Ureter (tissue), 1 donor: Measurements from ENCODE around the gene SLC13A2. TPM values are rescaled to one million over a fixed set of nuclear protein-coding genes. Genes with fewer than 3 reads are reported as not detected.
"Not testable (repeated sequence)": the region's sequence is repeated elsewhere in the genome, so short reads cannot be mapped to it uniquely, and the experiment has no call there.

Experiments
- DNase-seq: peaks from one replicate; pipeline ENCODE4 v3.0.0-alpha.2; 2020; ENCODE audit warnings: low spot score
- total RNA-seq: library from RNA; stranded (reverse); gene quantifications from one replicate; pipeline ENCODE4 v1.2.4, GENCODE V29; 2023
- donor health status: DM: yes; HTN: yes; CAD: no.

Gene SLC13A2, protein sequence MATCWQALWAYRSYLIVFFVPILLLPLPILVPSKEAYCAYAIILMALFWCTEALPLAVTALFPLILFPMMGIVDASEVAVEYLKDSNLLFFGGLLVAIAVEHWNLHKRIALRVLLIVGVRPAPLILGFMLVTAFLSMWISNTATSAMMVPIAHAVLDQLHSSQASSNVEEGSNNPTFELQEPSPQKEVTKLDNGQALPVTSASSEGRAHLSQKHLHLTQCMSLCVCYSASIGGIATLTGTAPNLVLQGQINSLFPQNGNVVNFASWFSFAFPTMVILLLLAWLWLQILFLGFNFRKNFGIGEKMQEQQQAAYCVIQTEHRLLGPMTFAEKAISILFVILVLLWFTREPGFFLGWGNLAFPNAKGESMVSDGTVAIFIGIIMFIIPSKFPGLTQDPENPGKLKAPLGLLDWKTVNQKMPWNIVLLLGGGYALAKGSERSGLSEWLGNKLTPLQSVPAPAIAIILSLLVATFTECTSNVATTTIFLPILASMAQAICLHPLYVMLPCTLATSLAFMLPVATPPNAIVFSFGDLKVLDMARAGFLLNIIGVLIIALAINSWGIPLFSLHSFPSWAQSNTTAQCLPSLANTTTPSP
- total RNA-seq: 0.62 TPM

DNA sequence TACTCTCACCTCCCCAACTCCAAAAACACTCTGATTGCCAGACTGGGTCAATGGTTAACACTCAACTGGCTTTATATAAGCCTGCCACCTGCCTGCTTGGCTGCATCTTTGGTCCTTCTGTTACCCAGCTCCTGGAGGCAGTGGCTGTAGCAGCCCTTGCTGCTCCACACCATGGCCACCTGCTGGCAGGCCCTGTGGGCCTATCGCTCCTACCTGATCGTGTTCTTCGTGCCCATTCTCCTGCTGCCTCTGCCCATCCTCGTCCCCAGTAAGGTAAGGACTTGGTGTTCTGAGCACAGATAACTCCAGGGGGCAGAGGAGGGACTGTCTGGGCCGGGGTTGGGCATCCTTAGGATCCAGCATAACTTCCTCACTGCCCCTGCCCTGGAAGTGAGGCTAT, at the start of gene SLC13A2:
Gene SLC13A2, plus strand, starts transcription at position 103 of the 400 bp plus-strand sequence. Its CDS starts 69 bp downstream, at position 172.
- DNase-seq: no peak

DNA sequence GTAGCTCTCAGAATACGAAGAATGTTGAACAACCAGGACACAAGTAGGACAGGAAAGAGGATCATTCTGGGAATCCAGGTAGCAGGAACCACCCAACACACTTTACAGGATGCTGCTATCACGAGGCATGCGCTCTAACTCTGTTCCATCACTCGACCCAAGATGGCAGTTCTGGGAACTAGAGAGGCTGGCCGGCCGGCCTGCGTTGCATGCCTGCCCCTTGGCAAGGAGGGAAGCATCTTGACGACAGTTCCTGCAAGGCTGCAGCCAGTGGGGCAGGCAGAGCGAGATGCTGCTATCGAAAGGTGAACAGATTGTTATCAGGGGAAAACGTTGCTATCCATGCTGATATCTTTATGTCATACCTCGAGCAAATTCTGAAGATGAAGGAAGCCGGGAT, 48.2 kb upstream of the SLC13A2 start:
- DNase-seq: no peak

DNA sequence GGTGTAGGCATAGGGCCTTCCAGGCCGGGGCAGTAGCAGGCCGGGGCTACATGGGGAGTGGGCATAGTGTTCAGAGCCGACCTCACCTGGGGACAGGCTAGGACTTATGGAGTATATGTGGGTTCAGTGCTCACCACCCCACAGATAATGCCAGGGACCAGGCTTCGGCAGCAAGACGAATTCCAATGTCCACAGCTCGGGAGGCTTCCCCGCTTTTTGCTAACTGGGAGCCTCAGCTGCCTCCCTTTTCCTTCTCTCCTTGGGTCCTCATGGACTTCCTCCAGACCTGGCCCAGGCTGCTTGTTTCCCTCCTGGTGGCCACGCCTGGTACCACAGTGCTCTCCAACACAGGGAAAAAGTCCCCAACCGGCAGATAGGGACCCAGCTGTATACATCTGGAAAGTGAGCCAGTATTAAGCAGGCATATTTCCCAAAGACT, 47.3 kb upstream of the SLC13A2 start:
- DNase-seq: no peak

DNA sequence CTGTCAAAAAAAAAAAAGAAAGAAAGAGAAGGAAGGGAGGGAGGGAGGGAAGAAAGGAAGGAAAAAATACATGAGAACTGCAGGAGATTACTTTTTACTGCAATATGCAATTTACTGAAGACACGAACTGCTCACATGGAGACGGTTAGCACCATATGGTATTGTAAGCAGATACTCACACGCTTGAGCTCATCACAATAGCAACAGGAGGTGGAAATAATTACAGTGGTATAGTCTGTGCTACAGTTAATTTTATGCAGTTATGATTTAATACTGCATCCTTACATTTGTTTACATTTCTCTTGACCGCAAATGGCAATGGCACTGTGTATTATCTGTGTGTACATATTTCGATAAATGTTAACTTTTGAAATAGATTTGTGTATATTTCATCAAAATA, 46.1 kb upstream of the SLC13A2 start:
- DNase-seq: no peak

DNA sequence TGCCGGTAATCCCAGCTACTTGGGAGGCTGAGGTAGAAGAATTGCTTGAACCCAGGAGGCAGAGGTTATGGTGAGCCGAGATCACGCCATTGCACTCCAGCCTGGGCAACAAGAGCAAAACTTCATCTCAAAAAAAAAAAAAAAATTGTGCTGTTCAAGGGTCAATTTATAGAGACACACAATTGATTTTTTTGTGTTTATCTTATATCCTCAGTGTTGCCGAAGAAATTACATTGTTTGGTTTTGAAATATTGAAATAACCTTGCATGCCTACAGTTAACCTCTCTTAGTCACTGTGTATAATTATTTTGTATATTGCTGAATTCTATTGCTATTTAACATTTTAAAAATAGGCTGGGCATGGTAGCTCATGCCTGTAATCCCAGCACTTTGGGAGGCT, 45.5 kb upstream of the SLC13A2 start:
- DNase-seq: not testable (repeated sequence)

DNA sequence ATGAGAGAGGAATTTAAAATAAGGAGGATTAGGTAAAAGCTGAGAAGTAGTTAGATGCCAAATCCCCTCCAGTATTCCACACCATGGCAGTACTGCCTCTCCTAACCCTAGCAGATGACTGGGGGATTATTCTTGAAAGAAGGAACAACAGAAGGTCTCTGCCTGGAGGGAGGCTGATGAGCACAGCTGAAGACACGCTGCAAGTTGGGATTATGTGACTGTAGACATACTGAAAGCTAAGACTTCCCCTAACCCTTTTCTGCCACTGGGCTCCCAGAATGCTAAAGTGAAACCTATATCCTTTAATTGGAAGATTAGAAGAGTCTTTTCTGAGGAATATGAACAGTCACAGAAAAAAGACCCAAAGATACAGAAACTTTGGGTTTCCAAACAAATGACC, 39.7 kb upstream of the SLC13A2 start:
- DNase-seq: no peak

DNA sequence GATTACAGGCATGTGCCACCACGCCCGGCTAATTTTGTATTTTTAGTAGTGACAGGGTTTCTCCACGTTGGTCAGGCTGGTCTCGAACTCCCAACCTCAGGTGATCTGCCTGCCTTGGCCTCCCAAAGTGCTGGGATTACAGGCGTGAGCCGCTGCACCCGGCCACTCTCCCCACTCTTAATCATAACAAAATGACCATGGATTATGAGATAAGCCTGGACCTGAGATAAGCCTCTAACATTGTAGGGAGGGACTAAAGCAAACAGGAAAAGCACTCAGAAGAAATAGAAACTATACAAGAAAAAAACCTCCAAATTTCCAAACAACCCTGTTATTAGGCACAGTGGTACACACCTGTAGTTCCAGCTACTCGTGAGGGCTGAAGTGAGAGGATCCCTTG, 39.1 kb upstream of the SLC13A2 start:
- DNase-seq: not testable (repeated sequence)

DNA sequence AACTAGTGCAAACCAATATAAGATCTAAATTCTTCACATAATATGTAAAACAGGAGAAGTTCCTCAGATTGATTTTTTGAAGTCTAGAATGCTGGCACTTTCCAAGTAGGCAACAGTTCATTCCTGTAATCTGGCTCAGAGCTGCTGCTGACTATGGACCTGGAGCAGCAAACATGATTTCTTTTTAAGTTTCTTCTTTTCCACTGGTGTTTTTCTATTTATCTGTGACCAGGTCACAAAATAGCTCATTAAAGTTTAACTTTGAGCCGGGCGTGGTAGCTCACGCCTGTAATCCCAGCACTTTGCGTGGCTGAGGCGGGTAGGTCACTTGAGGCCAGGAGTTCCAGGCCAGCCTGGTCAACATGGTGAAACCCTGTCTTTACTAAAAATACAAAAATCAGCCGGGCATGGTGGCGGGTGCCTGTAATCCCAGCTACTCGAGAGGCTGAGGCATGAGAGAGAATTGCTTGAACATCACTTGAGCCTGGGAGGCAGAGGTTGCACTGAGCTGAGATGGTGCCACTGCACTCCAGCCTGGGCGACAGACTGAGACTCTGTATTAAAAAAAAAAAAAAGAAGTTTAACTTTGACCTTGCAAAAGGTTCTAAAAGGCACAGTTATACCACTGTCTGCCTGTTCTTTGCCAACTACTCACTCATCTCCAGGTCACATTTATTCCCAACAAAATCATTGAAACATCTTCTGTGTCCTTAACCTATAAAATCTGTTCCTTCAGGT, 29.4 kb upstream of the SLC13A2 start:
- no peak for DNase-seq

DNA sequence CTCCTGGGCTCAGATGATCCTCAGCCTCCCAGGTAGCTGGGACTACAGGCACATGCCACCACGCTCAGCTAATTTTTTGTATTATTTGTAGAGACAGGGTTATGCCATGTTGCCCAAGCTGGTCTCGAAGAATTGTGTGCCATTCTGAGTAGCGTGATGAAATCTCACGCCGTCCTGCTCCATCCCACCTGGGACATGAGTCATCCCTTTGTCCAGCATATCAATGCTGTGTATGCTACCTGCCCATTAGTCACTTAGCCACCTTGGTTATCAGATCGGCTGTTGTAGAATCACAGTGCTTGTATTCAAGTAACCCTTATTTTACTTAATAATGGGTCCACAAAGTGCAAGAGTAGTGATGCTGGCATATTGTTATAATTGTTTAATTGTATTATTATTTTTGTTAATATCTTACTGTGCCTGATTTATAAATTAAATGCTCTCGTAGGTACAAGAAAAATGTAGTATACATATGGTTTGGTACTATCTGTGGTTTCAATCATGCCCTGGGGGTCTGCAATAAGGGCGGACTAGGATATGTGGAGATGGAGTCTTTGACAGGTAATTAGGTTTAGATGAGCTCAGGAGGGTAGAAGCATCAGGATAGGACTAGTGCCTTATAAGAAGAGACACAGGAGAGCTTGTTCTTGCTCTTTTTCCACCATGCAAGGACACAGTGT, 26.6 kb upstream of the SLC13A2 start:
- no peak for DNase-seq

DNA sequence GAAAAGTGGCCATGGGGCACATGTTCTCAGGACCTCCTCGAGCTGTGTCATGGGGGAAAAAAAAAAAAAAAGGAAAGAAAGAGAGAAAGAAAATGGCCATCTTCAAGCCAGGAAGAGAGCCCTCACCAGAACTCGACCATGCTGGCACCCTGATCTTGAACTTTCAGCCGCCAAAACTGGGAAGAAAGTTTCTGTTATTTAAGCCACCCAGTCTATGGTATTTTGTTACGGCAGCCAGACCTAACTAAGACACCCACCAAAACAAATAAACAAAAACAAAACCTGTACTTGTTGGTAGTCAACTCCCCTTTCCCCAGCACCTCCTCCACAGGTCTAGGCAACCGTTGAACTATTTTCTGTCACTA, 26.1 kb upstream of the SLC13A2 start:
- no peak for DNase-seq

DNA sequence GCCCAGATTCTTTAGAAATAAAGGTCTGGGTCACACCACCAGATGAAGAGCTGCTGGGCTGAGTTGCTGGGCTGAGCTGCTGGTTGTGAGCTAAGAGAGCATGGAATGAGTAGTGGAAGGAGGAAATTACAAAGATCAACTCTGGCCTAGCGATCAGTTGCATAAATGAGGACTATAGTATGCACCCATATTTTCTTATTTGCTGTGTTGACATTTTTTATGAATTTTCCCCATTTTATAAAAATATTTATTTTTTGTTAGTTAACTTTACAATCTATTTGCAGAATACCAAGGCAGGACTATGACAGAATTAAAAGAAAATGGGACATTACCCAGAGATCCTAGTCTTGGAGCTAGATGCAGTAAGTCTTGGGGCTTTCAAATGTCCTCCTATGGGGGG, 23.6 kb upstream of the SLC13A2 start:
- DNase-seq: no peak

DNA sequence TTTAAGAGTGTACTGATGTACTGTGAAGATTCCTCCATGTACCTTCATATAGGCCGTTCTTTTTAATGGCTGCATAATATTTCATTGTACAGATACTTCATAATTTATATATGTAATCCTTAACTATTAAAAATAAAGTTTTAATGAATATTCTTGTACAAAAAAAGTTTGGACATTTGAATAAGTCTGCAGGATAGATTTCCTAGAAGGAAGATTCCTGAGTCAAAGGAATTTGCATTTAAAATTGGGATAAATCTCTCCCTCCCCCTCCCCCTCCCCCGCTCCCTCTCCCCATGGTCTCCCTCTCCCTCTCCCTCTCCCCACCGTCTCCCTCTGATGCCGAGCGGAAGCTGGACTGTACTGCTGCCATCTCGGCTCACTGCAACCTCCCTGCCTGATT, 15.6 kb upstream of the SLC13A2 start:
- DNase-seq: no peak

DNA sequence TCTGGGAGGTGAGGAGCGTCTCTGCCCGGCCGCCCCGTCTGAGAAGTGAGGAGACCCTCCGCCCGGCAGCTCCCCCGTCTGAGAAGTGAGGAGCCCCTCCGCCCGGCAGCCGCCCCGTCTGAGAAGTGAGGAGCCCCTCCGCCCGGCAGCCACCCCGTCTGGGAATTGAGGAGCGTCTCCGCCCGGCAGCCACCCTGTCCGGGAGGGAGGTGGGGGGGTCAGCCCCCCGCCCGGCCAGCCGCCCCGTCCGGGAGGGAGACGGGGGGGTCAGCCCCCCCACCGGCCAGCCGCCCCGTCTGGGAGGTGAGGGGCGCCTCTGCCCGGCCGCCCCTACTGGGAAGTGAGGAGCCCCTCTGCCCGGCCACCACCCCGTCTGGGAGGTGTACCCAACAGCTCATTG, 14.6 kb upstream of the SLC13A2 start:
- not testable (repeated sequence) for DNase-seq

DNA sequence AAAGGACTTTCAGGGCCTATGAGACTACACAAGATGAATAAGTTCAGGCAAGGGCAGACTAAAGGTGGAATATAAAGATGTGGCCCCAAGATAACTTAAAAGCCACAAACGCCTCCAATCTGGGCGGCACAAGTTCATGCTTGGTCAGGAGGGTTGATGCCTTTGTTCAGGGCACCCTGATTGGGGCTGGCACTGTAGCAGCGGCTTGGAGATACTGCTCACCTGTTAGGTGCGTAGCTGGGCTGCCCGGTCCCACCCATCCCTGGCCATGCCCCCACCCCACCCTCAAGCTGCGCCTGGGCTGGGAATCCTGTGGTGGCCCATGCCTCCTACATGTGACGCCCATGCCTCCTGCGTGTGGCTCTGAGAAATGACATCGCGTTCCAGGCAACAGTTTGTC, 12.5 kb upstream of the SLC13A2 start:
- no peak for DNase-seq

DNA sequence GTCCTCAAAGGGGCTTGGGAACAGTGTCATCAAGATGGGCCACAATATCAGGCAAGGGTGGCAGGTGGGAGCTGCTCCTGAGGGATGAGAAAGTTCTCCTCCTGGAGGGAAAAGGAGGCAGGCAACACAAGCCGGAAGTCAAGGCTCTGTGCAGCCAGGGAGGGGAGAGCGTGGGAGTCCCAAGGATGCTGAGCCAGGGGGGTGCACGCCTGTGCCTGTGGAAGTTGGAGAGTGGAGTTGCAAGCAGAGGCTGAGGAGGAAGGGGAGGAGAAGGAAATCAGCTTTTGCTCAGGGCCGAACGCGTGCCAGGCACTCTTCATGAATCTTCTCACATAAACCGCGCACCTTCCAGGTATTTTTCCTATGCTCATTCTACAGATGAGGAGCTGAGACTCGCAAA, 7.4 kb upstream of the SLC13A2 start:
- no peak for DNase-seq

DNA sequence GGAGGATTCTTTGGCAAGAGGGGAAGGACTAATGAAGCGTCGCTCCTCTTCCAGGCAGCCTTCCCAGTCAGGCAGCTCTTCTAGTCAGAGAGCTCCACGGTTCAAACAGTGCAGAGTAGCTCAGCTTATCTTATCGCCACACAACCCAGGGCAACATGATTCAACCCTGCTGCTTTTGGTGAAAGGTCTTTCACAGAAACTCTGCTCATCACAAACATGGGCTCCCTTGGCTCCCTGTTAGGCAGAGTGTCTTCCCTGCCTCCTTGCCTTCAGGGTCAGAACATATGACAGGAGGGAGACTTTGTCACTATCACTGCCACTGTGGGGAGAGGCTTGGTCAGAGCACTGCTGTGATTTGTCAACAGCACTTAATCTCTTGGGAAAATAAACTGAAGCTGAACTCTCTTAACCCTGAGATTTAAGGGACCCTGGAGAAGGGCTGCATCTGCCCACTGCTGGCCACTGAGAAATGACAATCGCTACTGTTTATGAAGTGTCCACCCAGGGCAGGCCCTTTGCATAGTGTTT, 6.9 kb upstream of the SLC13A2 start:
- DNase-seq: no peak

DNA sequence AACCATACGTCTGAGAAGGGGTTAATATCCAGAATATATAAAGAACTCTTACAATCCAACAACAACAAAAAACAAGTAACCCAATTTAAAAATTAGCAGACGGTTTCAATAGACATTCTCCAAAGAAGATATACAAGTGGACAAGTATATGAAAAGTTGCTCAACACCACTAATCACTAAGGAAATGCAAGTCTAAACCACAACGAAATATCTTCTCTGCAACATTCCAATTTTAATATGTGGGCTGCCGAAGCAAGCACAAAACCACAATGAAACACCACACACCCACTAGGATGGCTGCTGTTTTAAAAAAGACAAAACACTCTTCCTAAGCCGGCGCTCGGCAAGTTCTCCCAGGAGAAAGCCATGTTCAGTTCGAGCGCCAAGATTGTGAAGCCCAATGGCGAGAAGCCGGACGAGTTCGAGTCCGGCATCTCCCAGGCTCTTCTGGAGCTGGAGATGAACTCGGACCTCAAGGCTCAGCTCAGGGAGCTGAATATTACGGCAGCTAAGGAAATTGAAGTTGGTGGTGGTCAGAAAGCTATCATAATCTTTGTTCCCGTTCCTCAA, 5.9 kb upstream of the SLC13A2 start:
- no peak for DNase-seq

DNA sequence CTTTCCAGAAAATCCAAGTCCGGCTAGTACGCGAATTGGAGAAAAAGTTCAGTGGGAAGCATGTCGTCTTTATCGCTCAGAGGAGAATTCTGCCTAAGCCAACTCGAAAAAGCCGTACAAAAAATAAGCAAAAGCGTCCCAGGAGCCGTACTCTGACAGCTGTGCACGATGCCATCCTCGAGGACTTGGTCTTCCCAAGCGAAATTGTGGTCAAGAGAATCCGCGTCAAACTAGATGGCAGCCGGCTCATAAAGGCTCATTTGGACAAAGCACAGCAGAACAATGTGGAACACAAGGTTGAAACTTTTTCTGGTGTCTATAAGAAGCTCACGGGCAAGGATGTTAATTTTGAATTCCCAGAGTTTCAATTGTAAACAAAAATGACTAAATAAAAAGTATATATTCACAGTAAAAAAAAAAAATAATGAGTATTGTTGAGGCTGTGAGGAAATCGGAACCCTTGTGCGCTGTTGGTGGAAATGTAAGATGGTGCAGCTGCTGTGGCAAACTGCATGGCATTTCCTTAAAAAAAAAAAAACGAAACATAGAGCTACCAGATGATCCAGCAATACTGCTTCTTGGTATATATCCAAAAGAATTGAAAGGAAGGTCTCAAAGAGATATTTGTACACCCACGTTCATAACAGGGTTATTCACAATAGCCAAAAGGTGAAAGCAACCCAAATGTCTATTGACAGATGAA, 5.3 kb upstream of the SLC13A2 start:
- not testable (repeated sequence) for DNase-seq

DNA sequence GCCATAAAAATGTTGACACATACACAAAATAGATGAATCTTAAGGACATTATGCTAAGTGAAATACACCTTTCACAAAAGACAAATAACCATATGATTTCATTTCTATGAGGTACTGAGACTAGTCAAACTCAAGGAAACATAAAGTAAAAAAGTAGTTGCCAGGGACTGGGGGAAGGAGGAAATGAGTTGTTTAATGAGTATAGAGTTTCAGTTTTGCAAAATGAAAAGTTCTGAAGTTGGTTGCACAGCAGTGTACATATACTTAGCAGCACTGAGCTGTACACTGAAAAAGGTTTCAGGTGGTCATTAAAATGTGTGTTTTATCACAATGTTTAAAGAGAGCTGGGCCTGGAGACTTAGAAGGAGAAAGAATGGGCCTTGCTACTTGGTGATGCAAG, 4.7 kb upstream of the SLC13A2 start:
- no peak for DNase-seq

DNA sequence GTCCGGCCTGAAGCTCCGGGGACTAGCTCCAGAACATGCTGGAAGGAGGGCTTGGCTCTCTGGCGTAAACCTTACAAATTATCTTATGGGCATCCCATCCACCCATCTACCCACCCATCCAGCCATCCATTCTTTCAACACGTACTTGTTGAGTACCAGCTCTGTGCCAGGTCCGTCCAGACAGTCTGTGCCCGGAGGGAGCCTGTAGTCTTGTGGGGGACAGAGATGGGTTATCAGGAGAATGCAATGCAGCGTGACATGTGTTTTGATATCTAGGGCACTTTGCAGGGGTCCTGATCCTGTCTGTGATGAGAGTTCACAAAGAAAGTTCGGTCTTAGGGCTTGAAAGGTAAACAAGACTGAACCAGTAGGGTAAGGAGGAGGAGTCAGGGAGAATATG, 4.1 kb upstream of the SLC13A2 start:
- no peak for DNase-seq

DNA sequence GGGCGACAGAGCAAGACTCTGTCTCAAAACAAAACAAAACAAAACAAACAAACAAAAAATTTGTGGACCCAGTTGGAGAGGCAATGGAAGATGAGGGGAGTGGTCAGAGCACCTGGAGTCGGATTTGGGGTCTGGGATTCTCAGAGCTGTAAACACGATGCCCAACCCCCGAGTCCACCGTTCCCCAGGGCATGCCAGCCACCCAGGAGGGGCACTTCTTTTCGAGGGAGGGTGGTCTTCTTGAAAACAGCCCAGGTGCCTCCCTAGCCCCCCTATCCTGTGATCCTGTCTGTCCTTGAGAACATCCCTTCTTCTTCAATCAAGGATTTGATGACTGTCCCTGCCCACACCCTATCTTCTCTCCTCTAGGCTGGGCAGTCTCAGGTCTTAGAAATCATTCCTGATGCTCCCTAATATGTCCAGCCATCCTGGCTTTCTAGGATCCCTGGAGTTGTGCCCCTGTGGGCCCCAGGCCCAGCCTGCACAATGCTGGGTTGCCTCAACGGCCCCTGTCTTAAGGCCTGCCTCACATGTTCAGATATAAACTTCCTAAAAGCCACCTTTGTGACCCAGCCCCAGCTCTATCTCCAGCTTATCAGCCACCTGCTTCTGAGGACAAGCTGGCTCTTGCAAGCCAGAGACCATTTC, 3.1 kb upstream of the SLC13A2 start:
- DNase-seq: no peak
